Testis (tissue), 2 donors: Measurements from ENCODE around the gene CLEC16A.

Source experiments
- CTCF ChIP-seq, 3 experiments: fragments of 450-650 bp in 2 of 3; fragments of 200-600 bp in 1 of 3; sonication (generic) in 1 of 3; IDR thresholded peaks; one replicate each; pipeline ENCODE4 v1.5.1; 2016 to 2019; ENCODE audit warnings: antibody characterized with exemption in 3 of 3, mild to moderate bottlenecking in 2 of 3, moderate library complexity in 1 of 3
- POLR2A ChIP-seq: fragments of 450-650 bp; IDR thresholded peaks from one replicate; pipeline ENCODE4 v1.6.1; 2017; ENCODE audit warnings: antibody characterized with exemption, mild to moderate bottlenecking, moderate library complexity

GRCh38 chr16:10946308-10946707 is 1.9 kb downstream of the CLEC16A start:
- no peak for TF ChIP-seq POLR2A
- TF ChIP-seq CTCF (IDR thresholded peaks at IDR 0.05), result no peak
